ENCODE data around the gene OR2T29.
"Not testable (repeated sequence)": the region's sequence is repeated elsewhere in the genome, so short reads cannot be mapped to it uniquely, and the experiment has no call there.

OR2T29 gene

DNA sequence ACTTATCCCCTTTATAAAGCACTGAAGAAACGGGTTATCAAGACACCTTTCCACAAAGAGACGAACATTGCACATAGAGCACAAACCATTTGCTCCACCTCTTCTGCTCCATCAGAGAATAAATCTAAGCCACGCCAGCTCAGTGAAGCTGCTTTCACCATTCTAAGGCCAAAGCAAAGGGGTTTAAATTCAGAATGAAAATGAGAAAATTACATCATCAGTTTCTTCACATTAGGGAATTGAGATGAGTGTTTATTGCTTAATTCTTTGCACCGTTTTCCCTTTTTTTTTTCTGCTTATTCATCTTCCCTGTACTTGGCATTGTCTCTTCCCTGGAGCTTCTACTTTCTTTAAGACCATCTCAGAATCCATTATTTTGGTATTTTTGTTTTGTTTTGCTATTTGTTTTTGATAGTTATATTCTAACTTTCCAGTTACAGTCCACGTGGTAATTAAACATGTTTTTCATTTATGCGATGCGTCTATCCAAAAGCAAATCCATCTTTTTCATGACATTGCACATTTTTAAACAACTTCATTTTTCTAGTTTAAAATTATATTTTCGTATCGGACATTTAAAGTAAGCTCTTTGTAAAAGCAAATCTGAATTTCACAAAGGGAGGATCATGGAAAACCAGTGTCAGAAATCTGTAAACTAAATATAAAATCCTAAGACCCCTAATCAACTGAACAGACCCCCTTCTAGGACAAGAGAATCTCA, 13.8 kb upstream of the OR2T29 start:
- Histone ChIP-seq H3K4me2 (no peak overlapping the region), H3K9me3 (no peaks in the 10 kb centered on the region), H3K4me1 (no peaks in the 10 kb centered on the region), H3K27me3 (no peaks in the 10 kb centered on the region), H3K27ac (no peak overlapping the region), H4K20me1 (no peaks in the 10 kb centered on the region), H3K4me3 (no peak overlapping the region), H3K9ac (no peak overlapping the region), H3K36me3 (no peaks in the 10 kb centered on the region)
- TF ChIP-seq Cebpa-rat (IDR thresholded peaks at IDR 0.05) = no peak

DNA sequence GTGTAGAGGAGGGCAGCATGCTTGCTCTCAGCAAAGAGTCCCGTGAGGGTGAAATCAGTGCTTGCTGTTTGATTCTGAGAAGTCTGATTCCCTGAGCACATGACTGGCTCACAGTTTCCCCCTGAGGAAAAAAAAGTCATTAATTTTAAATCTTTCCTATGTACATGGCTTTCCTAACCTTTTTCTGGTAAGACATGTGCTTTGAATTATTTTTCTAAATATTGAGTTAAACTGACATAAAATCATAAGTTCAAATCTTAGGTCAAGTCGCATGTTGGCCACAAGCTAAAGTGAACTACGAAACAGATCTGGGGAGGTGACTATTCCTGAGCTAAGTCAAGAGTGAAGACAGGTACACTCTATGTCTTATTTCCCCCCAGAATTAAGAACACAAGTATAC, 12.1 kb upstream of the OR2T29 start, which contains the start of gene OR2T34:
OR2T34 (minus strand) TSS at position 101 of the 400 bp plus-strand sequence; CDS start at position 101, 0 bp downstream.
- not testable (repeated sequence) for H4K20me1 ChIP-seq, H3K9ac ChIP-seq, H3K27ac ChIP-seq, H3K36me3 ChIP-seq, H3K9me3 ChIP-seq, H3K27me3 ChIP-seq, H3K4me2 ChIP-seq, H3K4me1 ChIP-seq, H3K4me3 ChIP-seq

DNA sequence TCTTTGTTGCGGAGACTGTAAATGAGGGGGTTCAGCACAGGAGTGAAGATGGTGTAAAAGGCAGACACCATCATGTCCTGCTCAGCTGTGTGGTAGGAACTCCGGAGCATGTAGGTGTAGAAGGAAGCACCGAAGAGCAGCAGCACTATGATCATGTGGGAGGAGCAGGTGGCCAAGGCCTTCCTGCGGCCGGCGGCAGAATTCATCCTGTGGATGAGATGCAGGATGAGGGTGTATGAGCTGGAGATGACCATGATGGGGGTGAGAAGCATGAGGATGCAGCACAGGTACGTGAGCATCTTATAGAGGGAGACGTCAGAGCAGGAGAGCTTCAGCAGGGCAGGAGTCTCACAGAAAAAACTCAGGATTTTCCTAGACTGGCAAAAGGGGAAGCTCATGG, 11.3 kb upstream of the OR2T29 start:
- H3K4me3 ChIP-seq, H4K20me1 ChIP-seq, H3K4me2 ChIP-seq, H3K9ac ChIP-seq, H3K4me1 ChIP-seq, H3K27me3 ChIP-seq, H3K27ac ChIP-seq, H3K9me3 ChIP-seq, H3K36me3 ChIP-seq: not testable (repeated sequence)

DNA sequence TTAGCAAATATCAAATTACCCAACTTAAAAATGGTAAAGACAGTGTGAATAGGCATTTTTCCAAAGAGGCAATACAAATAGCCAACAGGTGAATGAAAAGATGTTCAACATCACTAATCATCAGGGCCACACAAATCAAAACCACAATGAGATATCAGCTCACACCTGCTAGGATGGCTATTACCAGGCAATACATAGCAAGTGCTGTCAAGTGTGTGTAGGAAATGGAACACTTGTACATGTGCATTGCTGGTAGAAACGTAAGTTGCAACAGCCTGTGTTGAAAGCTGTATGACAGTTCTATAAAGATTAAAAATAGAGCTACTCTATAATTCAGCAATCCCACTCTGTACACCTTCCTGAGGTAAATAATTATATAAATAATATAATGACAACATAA, 9.5 kb upstream of the OR2T29 start:
- not testable (repeated sequence) for H3K9me3 ChIP-seq, H3K4me1 ChIP-seq

DNA sequence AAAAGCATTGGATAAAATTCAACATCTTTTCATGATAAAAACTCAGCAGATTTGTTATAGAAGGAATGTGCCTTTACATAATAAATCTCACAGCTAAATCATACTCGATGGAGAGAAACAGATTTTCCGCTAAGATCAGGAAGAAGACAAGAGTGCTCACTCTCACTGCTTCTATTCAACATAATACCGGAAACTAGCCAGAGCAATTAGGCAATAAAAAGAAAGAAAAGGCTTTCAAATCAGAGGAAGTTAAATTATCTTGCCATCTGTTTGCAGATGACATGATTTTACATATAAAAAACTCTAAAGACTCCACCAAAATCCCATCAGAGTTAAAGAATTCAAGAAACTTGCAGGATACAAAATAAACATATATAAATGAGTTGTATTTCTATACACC, 8.2 kb upstream of the OR2T29 start:
- H3K4me1 ChIP-seq, H3K27me3 ChIP-seq, H4K20me1 ChIP-seq, H3K27ac ChIP-seq, H3K4me3 ChIP-seq, H3K9ac ChIP-seq, H3K9me3 ChIP-seq, H3K4me2 ChIP-seq, H3K36me3 ChIP-seq: not testable (repeated sequence)

More for the DNA sequence above, 9.5 kb upstream of the OR2T29 start:
- H3K27ac ChIP-seq, H3K36me3 ChIP-seq, H3K4me2 ChIP-seq, H3K4me3 ChIP-seq, H3K9ac ChIP-seq, H3K27me3 ChIP-seq, H4K20me1 ChIP-seq: not testable (repeated sequence)

DNA sequence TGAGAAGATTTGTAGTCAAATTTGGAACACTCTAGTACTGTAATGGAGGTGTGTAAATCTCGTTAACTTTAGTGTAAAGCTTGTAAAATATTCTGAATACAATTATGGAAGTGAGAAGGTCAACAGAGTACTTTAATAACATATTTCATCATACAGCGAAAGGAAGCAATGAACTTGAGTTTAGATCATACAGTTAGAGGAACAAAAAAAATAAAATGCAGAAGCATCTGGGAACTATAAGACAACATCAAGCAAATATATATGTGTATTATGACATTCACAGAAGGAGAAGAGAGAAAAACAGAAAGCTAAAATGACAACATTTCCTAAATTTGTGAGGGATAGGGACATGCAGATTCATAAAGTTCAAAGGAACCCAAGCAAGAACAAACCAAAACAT, 6.5 kb upstream of the OR2T29 start:
- not testable (repeated sequence) for H3K9me3 ChIP-seq, H3K36me3 ChIP-seq, H3K9ac ChIP-seq, H3K27me3 ChIP-seq, H3K4me1 ChIP-seq, H3K4me2 ChIP-seq, H3K4me3 ChIP-seq, H3K27ac ChIP-seq, H4K20me1 ChIP-seq

DNA sequence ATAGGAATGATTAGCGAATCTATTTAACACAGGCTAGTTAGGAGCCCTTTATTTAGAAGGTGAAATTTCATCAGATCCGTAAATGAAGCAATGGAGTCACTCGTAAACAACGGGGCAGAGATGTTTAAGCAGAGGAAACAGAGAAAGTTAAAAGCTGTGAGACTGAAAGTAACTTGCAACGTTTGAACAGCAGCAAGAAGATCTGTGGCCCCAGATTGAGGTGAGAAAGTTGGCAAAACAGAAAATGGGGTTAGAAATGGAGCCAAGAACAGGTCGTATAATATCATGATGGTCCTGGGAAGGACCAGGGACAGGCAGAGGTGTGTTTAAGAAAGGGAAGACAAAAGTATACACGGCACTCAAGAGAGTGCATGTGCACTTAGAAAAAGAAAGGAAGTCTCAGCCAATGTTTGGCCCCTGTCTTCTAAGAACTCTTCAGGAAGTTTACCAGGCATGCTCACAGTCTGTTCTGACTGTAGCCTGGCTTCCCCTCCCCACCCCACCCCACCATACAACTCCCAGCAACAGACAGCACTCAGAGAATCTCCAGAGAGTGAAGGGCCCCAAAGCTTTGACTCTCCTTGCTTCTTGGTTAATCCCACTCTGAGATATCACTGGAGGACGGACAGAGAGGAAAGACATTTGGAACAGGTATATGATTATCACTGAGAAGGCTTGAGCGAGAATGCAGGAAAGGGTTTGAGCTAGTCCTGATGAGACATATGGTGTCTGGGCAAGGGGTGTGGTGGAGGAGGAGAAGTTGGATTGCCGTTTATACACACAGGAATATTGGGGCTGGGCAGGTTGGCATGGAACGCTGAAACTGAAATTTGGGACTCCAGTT, 3.2 kb upstream of the OR2T29 start:
- H3K9ac ChIP-seq, H3K27ac ChIP-seq, H3K4me2 ChIP-seq, H3K9me3 ChIP-seq, H3K27me3 ChIP-seq, H3K4me3 ChIP-seq, H3K36me3 ChIP-seq, H3K4me1 ChIP-seq, H4K20me1 ChIP-seq: not testable (repeated sequence)

DNA sequence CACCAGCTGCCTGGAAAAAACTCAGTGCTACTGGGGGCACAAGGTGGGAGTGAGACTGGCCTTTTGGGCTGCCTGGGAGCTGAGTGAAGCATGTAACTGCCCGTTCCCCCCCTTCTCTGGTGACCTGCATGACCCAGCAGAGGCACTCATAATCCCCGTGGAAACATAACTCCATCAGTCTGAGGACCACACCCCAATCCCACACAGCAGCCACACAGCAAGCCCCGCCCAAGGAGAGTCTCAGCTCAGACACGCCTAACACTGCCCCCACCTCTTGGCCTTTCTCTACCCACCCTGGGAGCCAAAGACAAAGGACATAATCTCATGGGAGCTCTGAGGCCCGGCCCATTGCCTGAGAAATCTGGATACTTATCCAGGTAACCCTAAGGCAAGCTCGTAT, 11.5 kb downstream of the OR2T29 start:
- H3K36me3 ChIP-seq, H3K9me3 ChIP-seq, H3K4me2 ChIP-seq, H3K27ac ChIP-seq, H3K27me3 ChIP-seq, H4K20me1 ChIP-seq, H3K9ac ChIP-seq, H3K4me1 ChIP-seq, H3K4me3 ChIP-seq: not testable (repeated sequence)

DNA sequence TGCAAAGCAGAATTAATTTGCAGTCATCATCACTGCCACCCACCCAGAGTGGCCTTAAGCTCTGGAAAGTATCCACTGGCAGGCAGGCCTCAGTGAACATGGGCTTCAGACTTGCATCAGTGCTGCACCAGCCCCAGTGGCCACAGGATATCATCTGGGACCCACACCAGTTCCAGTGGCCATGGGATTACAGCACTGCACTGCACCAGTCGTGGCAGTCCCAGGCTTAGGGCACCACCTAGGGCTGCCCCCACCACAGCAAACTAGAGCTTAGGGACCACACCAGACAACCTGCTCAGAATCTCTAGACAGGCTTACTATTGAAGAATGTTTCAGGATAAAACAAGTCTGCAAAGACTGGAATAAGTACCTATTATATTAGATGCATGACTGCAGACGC, 15.2 kb downstream of the OR2T29 start:
- H3K4me2 ChIP-seq, H3K9ac ChIP-seq, H4K20me1 ChIP-seq, H3K27me3 ChIP-seq, H3K27ac ChIP-seq, H3K36me3 ChIP-seq, H3K4me3 ChIP-seq, H3K4me1 ChIP-seq, H3K9me3 ChIP-seq: not testable (repeated sequence)

DNA sequence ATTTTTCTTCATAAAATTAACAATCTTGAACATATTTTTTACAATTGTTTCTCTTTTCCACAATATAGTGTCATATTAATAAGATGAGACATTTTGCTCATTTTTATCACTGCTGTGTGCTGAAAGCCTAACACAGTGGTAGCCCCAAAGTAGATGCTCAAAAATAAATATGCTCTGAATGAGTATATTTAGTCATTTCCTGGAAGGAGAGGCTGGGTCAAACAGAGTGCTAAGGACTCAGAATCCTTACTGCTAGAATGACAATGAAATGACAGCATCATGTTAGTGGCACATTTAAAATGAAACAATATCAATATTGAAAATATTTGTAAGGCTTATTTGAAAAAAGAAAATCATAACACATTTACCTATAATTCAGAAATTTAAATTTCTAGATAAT, 25.1 kb downstream of the OR2T29 start:
- not testable (repeated sequence) for H3K4me3 ChIP-seq, H3K9me3 ChIP-seq, H3K27me3 ChIP-seq, H3K27ac ChIP-seq, H4K20me1 ChIP-seq, H3K4me2 ChIP-seq, H3K9ac ChIP-seq, H3K36me3 ChIP-seq, H3K4me1 ChIP-seq

DNA sequence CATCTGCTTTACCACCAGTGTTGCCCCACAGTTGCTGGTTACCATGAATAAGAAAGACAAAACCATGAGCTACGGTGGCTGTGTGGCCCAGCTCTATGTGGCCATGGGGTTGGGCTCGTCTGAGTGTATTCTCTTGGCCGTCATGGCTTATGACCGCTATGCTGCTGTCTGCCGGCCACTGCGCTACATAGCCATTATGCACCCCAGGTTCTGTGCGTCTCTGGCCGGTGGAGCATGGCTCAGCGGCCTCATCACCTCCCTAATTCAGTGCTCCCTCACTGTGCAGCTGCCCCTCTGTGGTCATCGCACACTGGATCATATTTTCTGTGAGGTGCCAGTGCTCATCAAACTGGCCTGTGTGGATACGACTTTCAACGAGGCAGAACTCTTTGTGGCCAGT, 40.7 kb downstream of the OR2T29 start:
- no peaks in the 10 kb centered on the region for H4K20me1 ChIP-seq
- H3K4me1 ChIP-seq = no peaks in the 10 kb centered on the region
- no peak overlapping the region for H3K27ac ChIP-seq
- H3K36me3 ChIP-seq = no peaks in the 10 kb centered on the region
- no peaks in the 10 kb centered on the region for H3K9me3 ChIP-seq
- H3K9ac ChIP-seq = no peak overlapping the region
- no peak overlapping the region for H3K4me3 ChIP-seq
- no peak for TF ChIP-seq Cebpa-rat (IDR thresholded peaks at IDR 0.05)
- no peak overlapping the region for H3K4me2 ChIP-seq
- no peaks in the 10 kb centered on the region for H3K27me3 ChIP-seq

DNA sequence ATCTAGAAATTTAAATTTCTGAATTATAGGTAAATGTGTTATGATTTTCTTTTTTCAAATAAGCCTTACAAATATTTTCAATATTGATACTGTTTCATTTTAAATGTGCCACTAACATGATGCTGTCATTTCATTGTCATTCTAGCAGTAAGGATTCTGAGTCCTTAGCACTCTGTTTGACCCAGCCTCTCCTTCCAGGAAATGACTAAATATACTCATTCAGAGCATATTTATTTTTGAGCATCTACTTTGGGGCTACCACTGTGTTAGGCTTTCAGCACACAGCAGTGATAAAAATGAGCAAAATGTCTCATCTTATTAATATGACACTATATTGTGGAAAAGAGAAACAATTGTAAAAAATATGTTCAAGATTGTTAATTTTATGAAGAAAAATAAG, 52.4 kb downstream of the OR2T29 start:
- H3K27me3 ChIP-seq, H3K36me3 ChIP-seq, H3K27ac ChIP-seq, H4K20me1 ChIP-seq, H3K4me3 ChIP-seq, H3K4me1 ChIP-seq, H3K9me3 ChIP-seq, H3K9ac ChIP-seq, H3K4me2 ChIP-seq: not testable (repeated sequence)

DNA sequence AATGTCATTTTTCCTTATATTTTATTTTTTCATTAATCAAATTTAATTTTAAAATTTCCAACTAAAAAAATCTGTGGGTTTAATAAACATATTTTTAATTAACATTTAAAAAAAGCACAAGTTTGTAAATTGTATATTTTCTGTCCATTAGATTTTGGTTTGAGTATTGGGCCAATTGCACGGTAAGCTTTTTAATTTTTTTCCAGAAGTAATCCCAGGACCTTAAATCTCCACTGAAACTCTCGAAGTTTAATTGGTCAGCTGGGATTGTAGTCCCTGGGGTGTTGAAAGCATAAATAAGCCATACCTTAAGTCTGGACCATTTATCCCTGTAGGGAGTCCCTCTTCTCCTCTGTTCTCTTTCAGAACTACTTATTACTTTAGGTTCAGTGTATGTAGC, 54.8 kb downstream of the OR2T29 start, which contains the start of gene OR2G6:
OR2G6 (plus strand) TSS at position 301 of the 400 bp plus-strand sequence. CDS start 13,574 bp downstream, outside the sequence.
- H3K27ac ChIP-seq, H3K4me2 ChIP-seq, H3K9ac ChIP-seq, H3K4me1 ChIP-seq, H4K20me1 ChIP-seq, H3K36me3 ChIP-seq, H3K4me3 ChIP-seq, H3K9me3 ChIP-seq, H3K27me3 ChIP-seq: not testable (repeated sequence)
